Erythroblast (primary cell): ENCODE data around the gene MPHOSPH9.

Experiments
- GATA1 ChIP-seq: IDR thresholded peaks from 2 replicates; pipeline ENCODE4 v1.6.1; 2011; ENCODE audit warnings: low read depth, mild to moderate bottlenecking, control low read depth, low read length, moderate library complexity
- POLR2A ChIP-seq: IDR thresholded peaks from 2 replicates; pipeline ENCODE4 v1.6.1; 2011; ENCODE audit warnings: mild to moderate bottlenecking, low read length

DNA sequence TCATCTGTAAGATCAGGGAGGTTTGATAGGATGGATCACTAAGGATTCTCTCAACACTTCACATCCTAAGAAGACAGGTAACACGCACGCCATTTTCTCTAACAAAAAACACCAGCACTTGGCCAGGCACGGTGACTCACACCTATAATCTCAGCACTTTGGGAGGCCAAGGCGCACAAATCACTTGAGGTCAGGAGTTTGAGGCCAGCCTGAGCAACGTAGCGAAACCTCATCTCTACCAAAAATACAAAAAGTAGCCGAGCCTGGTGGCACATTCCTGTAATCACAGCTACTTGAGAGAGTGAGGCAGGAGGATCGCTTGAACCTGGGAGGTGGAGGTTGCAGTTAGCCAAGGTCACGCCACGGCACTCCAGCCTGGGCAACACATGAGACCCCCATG lies 49.2 kb upstream of the MPHOSPH9 start:
- no peak for TF ChIP-seq POLR2A
- TF ChIP-seq GATA1: no peak
